Subcutaneous adipose tissue (tissue), 4 donors: ENCODE measurements around the gene PABPN1L. TPM values are rescaled to one million over a fixed set of nuclear protein-coding genes. Genes with fewer than 3 reads are reported as not detected.

Source experiments
- total RNA-seq, 4 donors: library from RNA; depleted of rRNA; stranded (reverse); fragments of >200 nt; gene quantifications; one replicate each; pipeline ENCODE4 v1.1.0, GENCODE V29; 2016
- TF ChIP-seq, protein P1 (sequence below): fragments of 450-650 bp; IDR thresholded peaks from one replicate; pipeline ENCODE4 v1.5.1; 2016; ENCODE audit warnings: low read depth, mild to moderate bottlenecking, control low read depth, antibody characterized with exemption, moderate library complexity

Gene PABPN1L
- total RNA-seq, 4 donors from 2014 or later, result not detected

DNA sequence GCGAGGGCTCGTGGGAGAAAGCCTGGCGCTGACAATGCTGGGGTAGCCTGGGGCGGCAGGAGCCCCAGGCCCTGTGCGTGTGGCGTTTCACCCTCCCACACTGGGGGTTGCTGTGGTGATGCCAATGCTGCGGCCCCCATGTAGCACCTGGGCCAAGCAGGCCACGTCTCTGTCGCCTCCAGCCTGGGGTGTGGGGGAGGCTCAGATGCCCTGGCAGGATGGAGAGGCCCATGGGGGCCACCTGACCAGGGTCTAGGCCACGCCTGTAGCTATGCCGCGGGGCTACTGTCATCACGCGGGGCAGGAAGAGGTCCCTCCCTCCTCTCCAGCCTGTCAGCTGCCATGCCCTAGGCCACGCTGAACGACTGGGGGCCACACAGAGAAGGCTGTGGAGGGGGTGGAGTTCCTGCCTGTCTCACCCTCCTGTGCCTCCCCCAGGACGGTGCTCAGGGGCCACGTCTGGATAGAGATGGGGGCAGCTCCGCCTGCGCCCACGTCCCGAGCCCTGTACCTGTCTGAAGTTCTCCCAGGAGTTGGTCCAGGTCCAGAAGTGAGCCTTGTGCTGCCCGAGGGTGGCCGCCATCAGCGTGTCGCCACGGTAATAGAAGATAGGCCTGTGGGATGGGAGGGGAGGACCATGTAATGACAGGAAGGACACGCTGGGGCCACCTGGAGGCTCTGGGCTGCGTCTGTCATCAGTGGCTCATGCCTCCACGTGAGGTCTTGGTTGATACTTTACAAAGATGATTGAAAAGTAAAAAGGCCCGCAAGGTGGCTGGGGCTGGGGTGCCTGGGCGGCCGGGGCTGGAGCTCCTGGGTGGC, 42.0 kb downstream of the PABPN1L start:
- TF ChIP-seq, protein P1, sequence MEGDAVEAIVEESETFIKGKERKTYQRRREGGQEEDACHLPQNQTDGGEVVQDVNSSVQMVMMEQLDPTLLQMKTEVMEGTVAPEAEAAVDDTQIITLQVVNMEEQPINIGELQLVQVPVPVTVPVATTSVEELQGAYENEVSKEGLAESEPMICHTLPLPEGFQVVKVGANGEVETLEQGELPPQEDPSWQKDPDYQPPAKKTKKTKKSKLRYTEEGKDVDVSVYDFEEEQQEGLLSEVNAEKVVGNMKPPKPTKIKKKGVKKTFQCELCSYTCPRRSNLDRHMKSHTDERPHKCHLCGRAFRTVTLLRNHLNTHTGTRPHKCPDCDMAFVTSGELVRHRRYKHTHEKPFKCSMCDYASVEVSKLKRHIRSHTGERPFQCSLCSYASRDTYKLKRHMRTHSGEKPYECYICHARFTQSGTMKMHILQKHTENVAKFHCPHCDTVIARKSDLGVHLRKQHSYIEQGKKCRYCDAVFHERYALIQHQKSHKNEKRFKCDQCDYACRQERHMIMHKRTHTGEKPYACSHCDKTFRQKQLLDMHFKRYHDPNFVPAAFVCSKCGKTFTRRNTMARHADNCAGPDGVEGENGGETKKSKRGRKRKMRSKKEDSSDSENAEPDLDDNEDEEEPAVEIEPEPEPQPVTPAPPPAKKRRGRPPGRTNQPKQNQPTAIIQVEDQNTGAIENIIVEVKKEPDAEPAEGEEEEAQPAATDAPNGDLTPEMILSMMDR, result no peak

DNA sequence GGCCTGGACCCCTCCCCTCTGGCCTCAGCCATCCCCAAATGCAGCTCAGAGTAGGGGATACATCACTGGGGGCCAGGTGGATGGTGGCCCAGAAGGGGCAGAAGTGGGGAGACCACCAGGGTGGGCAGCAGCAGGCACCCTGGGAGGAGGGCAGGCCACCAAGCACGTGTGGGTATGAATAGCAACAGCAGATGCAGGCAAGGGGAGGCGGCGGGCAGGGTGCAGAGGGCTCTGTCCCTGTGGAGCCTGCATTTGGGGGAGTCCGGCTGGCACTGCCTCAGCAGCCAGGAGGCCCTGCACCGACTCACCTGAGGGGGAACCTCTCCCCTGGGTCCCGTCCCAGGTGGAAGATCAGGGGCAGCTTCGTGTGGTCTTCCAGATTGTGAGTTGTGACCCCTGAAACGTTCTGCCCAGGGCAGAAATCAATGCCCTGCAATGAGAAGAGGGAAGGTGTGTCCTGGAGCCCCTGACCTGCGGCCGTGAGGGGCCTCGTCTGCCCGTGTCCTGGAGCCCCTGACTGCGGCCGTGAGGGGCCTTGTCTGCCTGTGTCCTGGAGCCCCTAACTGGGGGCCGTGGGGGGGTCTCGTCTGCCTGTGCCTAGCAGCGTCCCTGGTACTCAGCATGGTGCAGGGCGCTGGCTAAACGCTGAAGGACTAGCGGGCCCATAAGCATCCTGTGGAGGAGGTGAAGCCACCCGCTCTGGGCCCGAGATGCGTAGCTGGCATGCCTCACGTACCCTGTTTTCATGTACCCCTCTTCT, 44.0 kb downstream of the PABPN1L start:
- TF ChIP-seq, protein P1, result no peak

DNA sequence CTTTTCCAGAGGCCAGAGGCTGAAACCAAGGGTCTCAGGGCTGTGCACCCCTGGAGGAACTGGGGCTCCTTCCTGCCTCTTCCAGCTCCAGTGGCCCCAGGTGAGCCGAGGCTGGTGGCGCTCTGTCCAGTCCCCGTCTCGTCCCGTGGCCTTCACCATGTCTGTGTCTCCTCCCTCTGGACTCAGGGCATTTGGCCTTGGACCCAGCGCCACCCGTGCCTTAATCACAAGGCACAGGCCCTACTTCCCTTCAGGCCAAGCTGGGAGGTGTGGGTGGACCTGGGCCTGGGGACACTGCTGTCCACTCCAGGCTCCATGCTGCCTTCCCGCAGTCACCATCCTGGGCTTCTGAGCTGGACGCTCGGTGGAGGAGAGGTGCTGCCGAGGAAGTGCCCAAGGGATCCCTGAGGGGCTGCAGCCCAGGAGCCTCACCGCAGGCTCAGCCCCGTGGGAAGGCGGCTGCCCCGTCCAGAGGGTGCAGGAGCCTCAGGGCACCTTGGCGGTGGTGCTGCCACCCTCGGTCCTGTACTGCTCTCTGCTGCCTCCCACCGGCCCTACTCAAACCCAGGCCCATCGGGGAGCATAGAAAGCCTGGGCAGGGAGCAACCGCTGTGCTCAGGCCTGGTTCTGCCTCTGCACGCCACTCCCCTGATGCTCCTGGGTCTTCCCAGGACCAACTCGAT, 45.2 kb downstream of the PABPN1L start:
- TF ChIP-seq, protein P1, result no peak

DNA sequence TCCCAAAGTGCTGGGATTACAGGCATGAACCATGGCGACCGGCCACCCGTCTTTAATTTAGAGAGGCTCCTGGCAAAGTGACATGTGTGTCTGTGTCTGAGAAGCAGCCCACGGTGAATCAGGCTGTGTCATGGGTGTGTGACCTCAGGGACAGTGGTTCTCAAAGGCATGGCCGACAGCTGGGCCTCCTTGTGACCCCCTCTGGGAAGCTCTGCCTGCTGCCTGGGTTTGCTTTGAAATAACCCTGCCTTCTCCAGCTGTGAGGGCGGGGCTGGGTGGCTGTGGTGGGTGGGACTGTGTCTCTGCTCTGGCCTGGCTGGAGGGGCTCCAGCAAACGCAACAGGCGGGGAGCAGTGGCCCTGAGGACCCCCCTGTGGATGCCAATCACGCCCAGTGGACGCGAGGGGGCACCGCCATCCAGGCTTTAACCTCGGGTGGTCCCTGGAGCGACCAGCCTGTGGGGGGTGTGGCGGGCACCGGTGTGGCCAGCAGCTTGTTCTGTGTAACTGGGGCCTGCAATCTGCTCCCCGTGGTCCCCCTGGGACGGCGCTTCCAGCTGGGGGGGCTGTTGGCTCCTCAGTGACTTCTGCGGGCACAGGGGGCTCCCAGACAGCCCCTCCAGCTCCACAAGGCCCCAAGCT, 46.0 kb downstream of the PABPN1L start:
- TF ChIP-seq, protein P1, result no peak

DNA sequence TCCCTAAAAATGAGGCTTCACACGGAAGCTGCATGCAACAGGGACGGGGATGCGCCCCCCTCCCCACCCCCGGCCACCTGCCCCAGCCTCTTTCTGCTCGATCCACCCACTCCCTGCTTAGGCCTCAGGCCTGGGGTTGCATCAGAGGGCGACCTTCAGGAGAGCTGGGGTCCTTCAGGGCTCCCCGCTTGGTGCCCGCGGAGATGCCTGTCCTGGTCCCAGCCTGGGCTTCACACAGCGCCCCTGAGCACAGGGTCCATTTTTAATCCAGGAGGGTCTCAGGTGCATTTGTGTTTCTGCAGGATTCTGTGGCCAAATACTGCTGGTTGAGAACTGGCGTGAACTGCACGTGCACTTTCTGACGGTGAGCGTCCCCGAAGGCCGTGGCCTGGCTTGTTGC, 47.3 kb downstream of the PABPN1L start:
- TF ChIP-seq, protein P1, result no peak

DNA sequence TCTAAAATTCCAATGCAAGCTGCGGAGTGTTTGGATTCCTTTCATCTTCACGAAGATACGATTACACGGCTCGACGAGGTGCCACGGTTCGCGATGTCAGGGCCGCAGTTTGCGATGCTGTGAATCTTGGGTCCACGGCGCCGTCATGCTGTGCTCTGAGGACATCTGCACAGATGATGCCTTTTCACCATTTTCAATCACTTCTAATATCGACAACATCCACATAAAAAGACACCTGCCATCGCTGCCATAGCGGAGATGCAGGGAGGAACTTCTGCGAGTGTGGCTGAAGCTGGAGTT, 47.9 kb downstream of the PABPN1L start:
- TF ChIP-seq, protein P1, result no peak
